D721Med (cell line): ENCODE measurements around the gene FBLN2.
A peak's percentile ranks its signal among the peaks of the same experiment; 100 is the strongest.

ENCODE experiments used
- DNase-seq: peaks from one replicate; pipeline ENCODE4 v3.0.0; 2011; ENCODE audit warnings: low spot score; ENCODE audit not compliant: insufficient read length
- FAIRE-seq: peaks from 2 replicates; lab custom pipeline; 2011; peaks lifted over from hg19 to GRCh38; lab: Jason Lieb, UNC
- CTCF ChIP-seq: IDR thresholded peaks from 2 replicates; pipeline ENCODE4 v1.5.1; 2012; ENCODE audit warnings: mild to moderate bottlenecking, control low read depth; ENCODE audit not compliant: insufficient read depth; ENCODE audit errors: missing control alignments

The FBLN2 gene

GRCh38 chr3:13642597-13642996 lies 93.7 kb downstream of the FBLN2 start:
- FAIRE-seq: no peak
- no peak for DNase-seq
- TF ChIP-seq CTCF: no peak

- no peak for TF ChIP-seq CTCF
- DNase-seq (no peak), FAIRE-seq (no peak)
Measured at GRCh38 chr3:13644341-13645117, 95.6 kb downstream of the FBLN2 start.

GRCh38 chr3:13645801-13646637 lies 97.1 kb downstream of the FBLN2 start:
- FAIRE-seq (no peak), DNase-seq (no peak)
- no peak for TF ChIP-seq CTCF

- TF ChIP-seq CTCF: no peak
- FAIRE-seq (no peak), DNase-seq (no peak)
Measured at GRCh38 chr3:13647298-13648059, 98.6 kb downstream of the FBLN2 start.

- FAIRE-seq (no peak), DNase-seq (peak; percentile 89)
- TF ChIP-seq CTCF: peak; percentile 97
Measured at GRCh38 chr3:13648060-13649001, 99.4 kb downstream of the FBLN2 start.
